Prostate gland (tissue), 2 donors: Measurements from ENCODE around the gene VPS54. TPM values are rescaled to one million over a fixed set of nuclear protein-coding genes. Genes with fewer than 3 reads are reported as not detected.

Experiments
- DNase-seq: peaks from one replicate; pipeline ENCODE4 v3.0.0-alpha.2; 2019; ENCODE audit warnings: low spot score
- H3K27ac ChIP-seq, 2 donors: fragments of 200-600 bp; sonication (generic); 2 replicates each; pipeline ENCODE4 v1.5.1; 2017 to 2019
- H3K27me3 ChIP-seq: fragments of 200-600 bp; sonication (generic); replicated peaks from 2 replicates; pipeline ENCODE4 v1.5.1; 2019; ENCODE audit not compliant: insufficient read depth
- H3K36me3 ChIP-seq, 2 donors: fragments of 200-600 bp; sonication (generic); 1 replicate in 1 of 2; 2 replicates in 1 of 2; pipeline versions ENCODE4 v1.5.1 to v1.8.1; 2017 to 2019
- H3K4me1 ChIP-seq: fragments of 200-600 bp; sonication (generic); replicated peaks from 2 replicates; pipeline ENCODE4 v1.5.1; 2019
- H3K4me3 ChIP-seq, 2 donors: fragments of 200-600 bp; sonication (generic); 2 replicates each; pipeline ENCODE4 v1.5.1; 2017 to 2019
- H3K9me3 ChIP-seq: fragments of 200-600 bp; sonication (generic); 2 replicates; pipeline ENCODE4 v1.5.1; 2017
- POLR2A ChIP-seq: fragments of 450-650 bp; IDR thresholded peaks from one replicate; pipeline ENCODE4 v1.6.1; 2016; ENCODE audit warnings: antibody characterized with exemption, mild to moderate bottlenecking
- POLR2AphosphoS5 ChIP-seq: sonication (generic); formaldehyde crosslinking; IDR thresholded peaks from one replicate; pipeline ENCODE4 v1.6.1; 2017; ENCODE audit warnings: antibody characterized with exemption
- WGBS: methylation state at CpG from one replicate; pipeline ENCODE4 v1.1.5; 2018; 5-methylcytosine and 5-hydroxymethylcytosine counted together
- intact Hi-C: fragments of 100-400 bp; cut with DNase I; formaldehyde crosslinking; loops from one replicate; pipeline ENCODE4 v1.14.2; 2022
- total RNA-seq, 2 donors: library from RNA; depleted of rRNA; stranded (reverse); fragments of >200 nt; gene quantifications; one replicate each; pipeline ENCODE4 v1.1.0, GENCODE V29; 2016
- TF ChIP-seq, protein P1 (sequence below), 4 experiments: fragments of 200-600 bp in 2 of 4; fragments of 450-650 bp in 2 of 4; sonication (generic) in 2 of 4; IDR thresholded peaks; 1 replicate in 3 of 4; 2 replicates in 1 of 4; pipeline ENCODE4 v1.5.1; 2016 to 2019; ENCODE audit warnings: antibody characterized with exemption in 4 of 4, mild to moderate bottlenecking in 2 of 4, moderate library complexity in 2 of 4

VPS54 gene
- total RNA-seq, 2 donors from 2014 or later, result 33.5 to 41.1 TPM

DNA sequence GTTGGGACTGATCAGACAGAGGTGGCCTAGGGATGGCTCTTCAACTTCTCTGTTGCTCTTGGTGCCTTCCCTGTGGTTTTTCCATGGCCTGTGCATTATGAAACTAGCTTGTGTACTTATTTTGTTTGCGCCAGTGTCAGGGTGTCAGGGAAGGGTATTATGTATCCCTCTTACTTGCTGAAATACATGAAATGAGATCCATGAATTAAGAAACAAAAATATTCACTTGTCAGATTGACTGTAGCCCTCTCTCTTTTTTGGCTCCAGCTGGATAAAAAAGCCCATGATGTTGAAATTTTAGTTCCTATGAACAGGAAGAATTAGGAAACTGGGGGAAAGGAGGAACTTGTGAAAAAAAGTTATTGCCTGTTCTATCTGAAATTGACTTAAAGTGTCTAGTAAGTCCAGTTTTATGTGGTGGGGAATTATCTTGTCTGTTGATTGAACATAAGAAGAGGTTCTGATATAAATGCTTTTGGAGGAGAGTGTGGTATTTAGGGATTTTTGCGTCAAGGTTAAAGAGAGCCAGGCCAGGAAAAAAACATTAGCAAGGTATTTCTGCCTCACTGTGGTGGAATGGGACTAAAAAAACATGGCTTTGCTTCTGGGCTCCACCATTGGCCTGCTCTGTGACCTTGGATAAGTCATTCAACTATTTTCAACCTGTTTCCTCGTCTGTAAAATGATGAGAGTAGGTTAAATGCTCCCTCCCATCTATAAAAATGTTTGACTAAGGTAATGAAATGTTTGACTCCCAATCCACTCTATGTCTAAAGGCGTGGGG lies 165.5 kb downstream of the VPS54 start:
- Histone ChIP-seq H3K27me3 (no peaks in the 10 kb centered on the region), H3K36me3 (no peaks in the 10 kb centered on the region), H3K27ac (no peak overlapping the region), H3K4me1 (no peaks in the 10 kb centered on the region), H3K4me3 (no peak overlapping the region), H3K9me3 (no peaks in the 10 kb centered on the region)
- intact Hi-C loops, result no loop called here
- no peak for TF ChIP-seq POLR2AphosphoS5
- no peak for TF ChIP-seq POLR2A
- TF ChIP-seq, protein P1, sequence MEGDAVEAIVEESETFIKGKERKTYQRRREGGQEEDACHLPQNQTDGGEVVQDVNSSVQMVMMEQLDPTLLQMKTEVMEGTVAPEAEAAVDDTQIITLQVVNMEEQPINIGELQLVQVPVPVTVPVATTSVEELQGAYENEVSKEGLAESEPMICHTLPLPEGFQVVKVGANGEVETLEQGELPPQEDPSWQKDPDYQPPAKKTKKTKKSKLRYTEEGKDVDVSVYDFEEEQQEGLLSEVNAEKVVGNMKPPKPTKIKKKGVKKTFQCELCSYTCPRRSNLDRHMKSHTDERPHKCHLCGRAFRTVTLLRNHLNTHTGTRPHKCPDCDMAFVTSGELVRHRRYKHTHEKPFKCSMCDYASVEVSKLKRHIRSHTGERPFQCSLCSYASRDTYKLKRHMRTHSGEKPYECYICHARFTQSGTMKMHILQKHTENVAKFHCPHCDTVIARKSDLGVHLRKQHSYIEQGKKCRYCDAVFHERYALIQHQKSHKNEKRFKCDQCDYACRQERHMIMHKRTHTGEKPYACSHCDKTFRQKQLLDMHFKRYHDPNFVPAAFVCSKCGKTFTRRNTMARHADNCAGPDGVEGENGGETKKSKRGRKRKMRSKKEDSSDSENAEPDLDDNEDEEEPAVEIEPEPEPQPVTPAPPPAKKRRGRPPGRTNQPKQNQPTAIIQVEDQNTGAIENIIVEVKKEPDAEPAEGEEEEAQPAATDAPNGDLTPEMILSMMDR (IDR thresholded peaks at IDR 0.05), result no peak
- 73% methylated on average over 4 of the region's 4 CpGs for WGBS
- DNase-seq, result no peak

DNA sequence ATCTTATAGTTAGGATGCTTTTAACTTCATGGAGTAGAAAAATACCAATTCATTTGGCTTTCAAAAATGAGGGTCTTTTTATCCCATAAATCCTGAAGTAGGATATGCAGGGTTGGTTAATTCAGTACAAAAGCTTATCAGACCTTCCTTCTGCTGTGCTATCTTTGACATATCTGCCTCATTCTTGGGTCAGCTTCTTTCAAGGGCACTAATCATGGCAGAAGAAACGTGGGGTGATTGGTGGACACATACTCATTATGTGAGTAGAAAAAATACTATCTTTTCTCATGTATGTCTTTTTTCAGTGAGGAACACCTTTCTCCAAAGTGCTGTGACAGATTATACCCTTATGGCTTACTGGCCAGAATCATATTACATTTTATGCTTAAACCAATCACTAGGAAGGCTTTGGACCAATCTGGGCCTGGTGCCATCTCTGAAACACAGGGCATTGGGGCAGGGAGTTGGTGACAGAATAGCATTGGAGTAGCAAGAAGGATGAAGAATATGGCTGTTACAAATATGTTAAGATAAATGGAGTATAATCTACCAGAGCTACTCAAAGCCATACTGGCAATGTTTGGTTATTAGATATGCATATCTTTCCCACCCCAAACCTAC lies 167.4 kb downstream of the VPS54 start:
- Histone ChIP-seq H3K27ac (no peak overlapping the region), H3K9me3 (no peaks in the 10 kb centered on the region), H3K27me3 (no peaks in the 10 kb centered on the region), H3K4me3 (no peak overlapping the region), H3K4me1 (no peaks in the 10 kb centered on the region), H3K36me3 (no peaks in the 10 kb centered on the region)
- TF ChIP-seq, protein P1 (IDR thresholded peaks at IDR 0.05), result no peak
- TF ChIP-seq POLR2A, result no peak
- no peak for TF ChIP-seq POLR2AphosphoS5
- intact Hi-C loops, result no loop called here
- WGBS, result 86% methylated on average over 1 of the region's 1 CpG
- DNase-seq, result no peak

DNA sequence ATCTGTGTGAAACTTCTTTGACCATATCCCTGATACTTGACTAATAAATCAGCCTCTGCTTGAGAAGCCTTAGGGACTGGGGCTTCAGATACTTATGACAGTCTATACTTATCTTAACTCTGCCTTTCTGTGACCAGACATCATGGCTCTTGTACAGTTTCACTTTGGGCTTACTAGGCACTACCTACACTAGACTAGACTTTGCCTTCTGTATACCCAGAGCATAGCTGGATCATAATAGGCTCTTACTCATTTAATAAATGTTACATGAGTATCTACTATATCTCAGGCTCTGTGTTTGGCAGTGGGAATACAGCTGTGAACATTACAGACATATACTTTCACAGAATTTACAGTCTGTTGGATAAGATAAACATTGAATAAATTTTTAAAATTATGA lies 168.6 kb downstream of the VPS54 start:
- Histone ChIP-seq H3K4me3 (no peak overlapping the region), H3K36me3 (no peaks in the 10 kb centered on the region), H3K9me3 (no peaks in the 10 kb centered on the region), H3K27me3 (no peaks in the 10 kb centered on the region), H3K27ac (no peak overlapping the region), H3K4me1 (no peaks in the 10 kb centered on the region)
- intact Hi-C loops, result no loop called here
- TF ChIP-seq POLR2AphosphoS5 (no peak), POLR2A (no peak)
- TF ChIP-seq, protein P1 (IDR thresholded peaks at IDR 0.05), result no peak
- DNase-seq, result no peak

DNA sequence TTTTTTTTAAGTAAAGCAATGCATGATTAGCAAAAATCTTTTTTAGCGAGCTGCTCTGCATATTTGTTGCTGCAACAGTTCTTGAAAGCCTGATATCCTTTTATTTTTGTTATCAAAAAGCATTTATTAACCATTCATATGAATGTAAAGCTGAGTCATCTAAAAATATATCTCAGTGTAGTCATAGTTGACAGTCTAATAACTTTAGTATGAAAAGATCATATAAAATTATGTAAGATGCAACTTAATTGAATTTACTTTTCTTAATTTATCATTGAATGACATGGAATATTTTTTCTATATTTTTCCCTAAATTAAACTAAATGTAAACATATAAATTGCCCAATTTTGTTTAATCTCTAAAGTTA lies 169.0 kb downstream of the VPS54 start:
- 80% methylated on average over 1 of the region's 1 CpG for WGBS
- H3K4me3 ChIP-seq, result no peak overlapping the region

More for the DNA sequence above, 169.0 kb downstream of the VPS54 start:
- H3K36me3 ChIP-seq, result no peaks in the 10 kb centered on the region
- no peaks in the 10 kb centered on the region for H3K27me3 ChIP-seq
- no peaks in the 10 kb centered on the region for H3K4me1 ChIP-seq
- no peak for DNase-seq
- TF ChIP-seq, protein P1 (IDR thresholded peaks at IDR 0.05), result no peak
- TF ChIP-seq POLR2AphosphoS5, result no peak
- no peak for TF ChIP-seq POLR2A
- no peak overlapping the region for H3K27ac ChIP-seq
- intact Hi-C loops, result no loop called here
- H3K9me3 ChIP-seq, result no peaks in the 10 kb centered on the region
